ENCODE results near the gene SDK2. TPM values are rescaled to one million over a fixed set of nuclear protein-coding genes. Genes with fewer than 3 reads are reported as not detected.

The SDK2 gene
- total RNA-seq, 1 experiment from 2014 or later: 0.67 TPM

DNA sequence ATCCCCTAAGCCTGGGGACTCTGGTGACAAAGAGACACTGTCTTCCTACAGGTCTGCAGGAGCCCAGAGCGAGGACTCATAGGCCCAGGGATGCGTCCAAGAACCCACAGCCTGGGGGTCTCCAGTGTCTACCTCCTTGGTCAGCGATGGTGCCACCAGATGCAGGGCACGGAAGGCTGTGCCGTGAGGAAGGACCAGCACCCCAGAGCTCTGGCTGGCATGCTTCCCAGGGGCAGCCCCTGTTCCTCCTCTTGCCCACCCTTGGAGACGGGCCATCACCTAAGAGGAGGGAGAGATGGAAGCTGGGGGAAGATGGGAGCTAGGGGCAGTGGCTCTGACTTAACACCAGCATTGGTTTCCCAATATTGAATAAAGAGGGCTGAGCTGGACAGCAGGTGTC lies 125.2 kb downstream of the SDK2 start:
- H3K27ac ChIP-seq (ENCODE audit: low read depth, low read length, poor library complexity, severe bottlenecking): no peak overlapping the region
- no peaks in the 10 kb centered on the region for H3K27me3 ChIP-seq (replicated peaks; ENCODE audit: insufficient read depth, low read depth, low read length, poor library complexity)
- POLR2A ChIA-PET (ENCODE audit: low non-redundant PET): no interaction called here
- intact Hi-C loops (cut with micrococcal nuclease; ENCODE audit: unreplicated experiment): no loop called here
- BruUV-seq (replicated peaks): no TSS peak
- DNase-seq (ENCODE audit: low spot score): no peak
- H3K4me1 ChIP-seq (ENCODE audit: insufficient read depth, low read length, poor library complexity, severe bottlenecking): no peaks in the 10 kb centered on the region
- no peaks in the 10 kb centered on the region for H3K36me3 ChIP-seq (ENCODE audit: insufficient read depth, low read length, poor library complexity, severe bottlenecking)
- no peak for TF ChIP-seq EZH2 (IDR thresholded peaks at IDR 0.05; ENCODE audit: borderline replicate concordance, low read depth, low read length, poor library complexity, severe bottlenecking)
- TF ChIP-seq CTCF (conservative IDR thresholded peaks at IDR 0.05; ENCODE audit: low read depth, low read length): no peak
- H3K9me3 ChIP-seq (ENCODE audit: low read depth, low read length, poor library complexity, severe bottlenecking): no peaks in the 10 kb centered on the region
- H3K4me3 ChIP-seq (ENCODE audit: low read depth, low read length, poor library complexity, severe bottlenecking): no peak overlapping the region
- CTCF ChIA-PET: no interaction called here

DNA sequence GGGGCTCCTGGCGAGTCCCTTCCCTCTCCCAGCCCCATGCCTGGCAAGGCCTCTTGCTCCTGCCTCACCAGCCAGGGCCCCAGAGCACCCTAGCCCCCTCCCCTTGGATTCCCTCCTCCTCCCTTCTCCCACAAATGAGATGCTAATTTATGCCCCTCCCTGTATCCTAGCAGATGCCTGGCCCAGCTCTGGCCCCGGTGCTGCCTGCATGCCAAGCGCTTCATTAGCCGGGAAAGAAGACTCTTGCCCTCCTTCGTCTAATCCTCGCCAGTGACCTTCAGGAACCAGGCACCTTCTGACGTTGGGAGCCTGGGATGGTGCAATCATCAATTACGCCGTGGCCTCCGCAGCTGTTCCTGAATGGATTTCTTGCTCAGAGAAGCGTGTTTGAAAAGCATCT lies 127.8 kb downstream of the SDK2 start:
- intact Hi-C loops (cut with micrococcal nuclease; ENCODE audit: unreplicated experiment): no loop called here
- ChIA-PET CTCF (no interaction called here), POLR2A (ENCODE audit: low non-redundant PET) (no interaction called here)
- DNase-seq (ENCODE audit: low spot score): no peak
- Histone ChIP-seq H3K27me3 (replicated peaks; ENCODE audit: insufficient read depth, low read depth, low read length, poor library complexity) (no peaks in the 10 kb centered on the region), H3K36me3 (ENCODE audit: insufficient read depth, low read length, poor library complexity, severe bottlenecking) (no peaks in the 10 kb centered on the region), H3K9me3 (ENCODE audit: low read depth, low read length, poor library complexity, severe bottlenecking) (no peaks in the 10 kb centered on the region), H3K4me1 (ENCODE audit: insufficient read depth, low read length, poor library complexity, severe bottlenecking) (no peaks in the 10 kb centered on the region), H3K27ac (ENCODE audit: low read depth, low read length, poor library complexity, severe bottlenecking) (no peak overlapping the region), H3K4me3 (ENCODE audit: low read depth, low read length, poor library complexity, severe bottlenecking) (no peak overlapping the region)
- TF ChIP-seq CTCF (conservative IDR thresholded peaks at IDR 0.05; ENCODE audit: low read depth, low read length) (no peak), EZH2 (IDR thresholded peaks at IDR 0.05; ENCODE audit: borderline replicate concordance, low read depth, low read length, poor library complexity, severe bottlenecking) (no peak)
- BruUV-seq (replicated peaks): no TSS peak

GRCh38 chr17:73514146-73514863 lies 129.9 kb downstream of the SDK2 start:
- Histone ChIP-seq H3K36me3 (ENCODE audit: insufficient read depth, low read length, poor library complexity, severe bottlenecking) (no peaks in the 10 kb centered on the region), H3K27me3 (replicated peaks; ENCODE audit: insufficient read depth, low read depth, low read length, poor library complexity) (no peaks in the 10 kb centered on the region), H3K9me3 (ENCODE audit: low read depth, low read length, poor library complexity, severe bottlenecking) (no peaks in the 10 kb centered on the region), H3K4me1 (ENCODE audit: insufficient read depth, low read length, poor library complexity, severe bottlenecking) (no peaks in the 10 kb centered on the region), H3K27ac (ENCODE audit: low read depth, low read length, poor library complexity, severe bottlenecking) (no peak overlapping the region), H3K4me3 (ENCODE audit: low read depth, low read length, poor library complexity, severe bottlenecking) (no peak overlapping the region)
- ChIA-PET CTCF (no interaction called here), POLR2A (ENCODE audit: low non-redundant PET) (no interaction called here)
- intact Hi-C loops (cut with micrococcal nuclease; ENCODE audit: unreplicated experiment): no loop called here
- TF ChIP-seq EZH2 (IDR thresholded peaks at IDR 0.05; ENCODE audit: borderline replicate concordance, low read depth, low read length, poor library complexity, severe bottlenecking) (no peak), CTCF (conservative IDR thresholded peaks at IDR 0.05; ENCODE audit: low read depth, low read length) (no peak)
- DNase-seq (ENCODE audit: low spot score): no peak
- BruUV-seq (replicated peaks): no TSS peak
